ENCODE data around the gene LEFTY2.
"Not testable (repeated sequence)": the region's sequence is repeated elsewhere in the genome, so short reads cannot be mapped to it uniquely, and the experiment has no call there.

LEFTY2 gene

GRCh38 chr1:225906467-225906866 lies 34.6 kb downstream of the LEFTY2 start:
- no peak for DNase-seq (ENCODE audit: low read depth in 1 of 2, low spot score in 1 of 2)

GRCh38 chr1:225903623-225904022 lies 37.4 kb downstream of the LEFTY2 start:
- no peak for DNase-seq (ENCODE audit: low read depth in 1 of 2, low spot score in 1 of 2)

- DNase-seq (ENCODE audit: low read depth in 1 of 2, low spot score in 1 of 2), result no peak
Observed at GRCh38 chr1:225899044-225899925, 41.7 kb downstream of the LEFTY2 start.

- DNase-seq (ENCODE audit: low read depth in 1 of 2, low spot score in 1 of 2), result no peak
Observed at GRCh38 chr1:225897595-225898514, 43.2 kb downstream of the LEFTY2 start.

GRCh38 chr1:225896937-225897549 lies 44.0 kb downstream of the LEFTY2 start:
- peak; percentile 37 to 60 for DNase-seq (ENCODE audit: low read depth in 1 of 2, low spot score in 1 of 2)

- DNase-seq (ENCODE audit: low read depth in 1 of 2, low spot score in 1 of 2), result no peak
Observed at GRCh38 chr1:225896494-225896893, 44.5 kb downstream of the LEFTY2 start.

- no peak for DNase-seq (ENCODE audit: low read depth in 1 of 2, low spot score in 1 of 2)
Observed at GRCh38 chr1:225892307-225892706, 48.7 kb downstream of the LEFTY2 start.

GRCh38 chr1:225891229-225891972 lies 49.6 kb downstream of the LEFTY2 start:
- DNase-seq (ENCODE audit: low read depth in 1 of 2, low spot score in 1 of 2), result no peak

GRCh38 chr1:225890346-225891228 lies 50.4 kb downstream of the LEFTY2 start:
- DNase-seq (ENCODE audit: low read depth in 1 of 2, low spot score in 1 of 2), result no peak

- no peak for DNase-seq (ENCODE audit: low read depth in 1 of 2, low spot score in 1 of 2)
Observed at GRCh38 chr1:225889743-225890142, 51.3 kb downstream of the LEFTY2 start.

GRCh38 chr1:225888898-225889601 lies 52.0 kb downstream of the LEFTY2 start, which contains the start of gene LEFTY1:
TSS of gene LEFTY1 (minus strand) at chr1:225889146. CDS start at chr1:225889066, 80 bp downstream.
- DNase-seq (ENCODE audit: low read depth in 1 of 2, low spot score in 1 of 2), result no peak

- no peak for DNase-seq (ENCODE audit: low read depth in 1 of 2, low spot score in 1 of 2)
Observed at GRCh38 chr1:225888289-225888897, 52.6 kb downstream of the LEFTY2 start.

GRCh38 chr1:225887554-225888288 lies 53.3 kb downstream of the LEFTY2 start:
- DNase-seq (ENCODE audit: low read depth in 1 of 2, low spot score in 1 of 2), result not testable (repeated sequence)

- no peak for DNase-seq (ENCODE audit: low read depth in 1 of 2, low spot score in 1 of 2)
Observed at GRCh38 chr1:225887030-225887314, 54.0 kb downstream of the LEFTY2 start.

Measured in activated T-helper 1 cell treated with anti-CD3 and anti-CD28 coated beads, Interleukin-2, amount 50 U/mL, for 16 hours (primary cell).